ENCODE results near the gene OSBPL2.

- TF ChIP-seq, protein P1, sequence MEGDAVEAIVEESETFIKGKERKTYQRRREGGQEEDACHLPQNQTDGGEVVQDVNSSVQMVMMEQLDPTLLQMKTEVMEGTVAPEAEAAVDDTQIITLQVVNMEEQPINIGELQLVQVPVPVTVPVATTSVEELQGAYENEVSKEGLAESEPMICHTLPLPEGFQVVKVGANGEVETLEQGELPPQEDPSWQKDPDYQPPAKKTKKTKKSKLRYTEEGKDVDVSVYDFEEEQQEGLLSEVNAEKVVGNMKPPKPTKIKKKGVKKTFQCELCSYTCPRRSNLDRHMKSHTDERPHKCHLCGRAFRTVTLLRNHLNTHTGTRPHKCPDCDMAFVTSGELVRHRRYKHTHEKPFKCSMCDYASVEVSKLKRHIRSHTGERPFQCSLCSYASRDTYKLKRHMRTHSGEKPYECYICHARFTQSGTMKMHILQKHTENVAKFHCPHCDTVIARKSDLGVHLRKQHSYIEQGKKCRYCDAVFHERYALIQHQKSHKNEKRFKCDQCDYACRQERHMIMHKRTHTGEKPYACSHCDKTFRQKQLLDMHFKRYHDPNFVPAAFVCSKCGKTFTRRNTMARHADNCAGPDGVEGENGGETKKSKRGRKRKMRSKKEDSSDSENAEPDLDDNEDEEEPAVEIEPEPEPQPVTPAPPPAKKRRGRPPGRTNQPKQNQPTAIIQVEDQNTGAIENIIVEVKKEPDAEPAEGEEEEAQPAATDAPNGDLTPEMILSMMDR (optimal IDR thresholded peaks at IDR 0.05 in 1 of 3, IDR thresholded peaks at IDR 0.05 in 1 of 3, conservative IDR thresholded peaks at IDR 0.05 in 1 of 3; ENCODE audit: extremely low read depth in 1 of 3, insufficient read depth in 2 of 3, low read length in 3 of 3) = no peak
- no peak for TF ChIP-seq EZH2 (IDR thresholded peaks at IDR 0.05; ENCODE audit: low read length)
Observed at GRCh38 chr20:62206388-62206775, 31.9 kb upstream of the OSBPL2 start.

All from keratinocyte (primary cell).